ENCODE data around the gene UNC5C.

UNC5C gene

GRCh38 chr4:95546866-95547714 is 1.7 kb downstream of the UNC5C start:
- DNase-seq (ENCODE audit: low read depth), result no peak

GRCh38 chr4:95546221-95546620 is 2.6 kb downstream of the UNC5C start:
- DNase-seq (ENCODE audit: low read depth), result no peak

GRCh38 chr4:95545546-95545945 is 3.2 kb downstream of the UNC5C start:
- DNase-seq (ENCODE audit: low read depth), result no peak

- DNase-seq (ENCODE audit: low read depth), result no peak
Observed at GRCh38 chr4:95544113-95545103, 4.4 kb downstream of the UNC5C start.

GRCh38 chr4:95541889-95542607 is 6.7 kb downstream of the UNC5C start:
- DNase-seq (ENCODE audit: low read depth), result no peak

- no peak for DNase-seq (ENCODE audit: low read depth)
Observed at GRCh38 chr4:95541094-95541493, 7.7 kb downstream of the UNC5C start.

- DNase-seq (ENCODE audit: low read depth), result no peak
Observed at GRCh38 chr4:95540227-95540626, 8.5 kb downstream of the UNC5C start.

GRCh38 chr4:95539106-95539505 is 9.7 kb downstream of the UNC5C start:
- no peak for DNase-seq (ENCODE audit: low read depth)

GRCh38 chr4:95537863-95538488 is 10.8 kb downstream of the UNC5C start:
- DNase-seq (ENCODE audit: low read depth), result no peak

- no peak for DNase-seq (ENCODE audit: low read depth)
Observed at GRCh38 chr4:95537191-95537590, 11.6 kb downstream of the UNC5C start.

GRCh38 chr4:95536650-95537049 is 12.1 kb downstream of the UNC5C start:
- DNase-seq (ENCODE audit: low read depth), result no peak

- DNase-seq (ENCODE audit: low read depth), result no peak
Observed at GRCh38 chr4:95535180-95535579, 13.6 kb downstream of the UNC5C start.

- no peak for DNase-seq (ENCODE audit: low read depth)
Observed at GRCh38 chr4:95534032-95534431, 14.7 kb downstream of the UNC5C start.

- no peak for DNase-seq (ENCODE audit: low read depth)
Observed at GRCh38 chr4:95533254-95533653, 15.5 kb downstream of the UNC5C start.

- no peak for DNase-seq (ENCODE audit: low read depth)
Observed at GRCh38 chr4:95532305-95532704, 16.5 kb downstream of the UNC5C start.

GRCh38 chr4:95531141-95531540 is 17.6 kb downstream of the UNC5C start:
- DNase-seq (ENCODE audit: low read depth), result no peak

- DNase-seq (ENCODE audit: low read depth), result no peak
Observed at GRCh38 chr4:95529946-95530345, 18.8 kb downstream of the UNC5C start.

GRCh38 chr4:95528388-95528948 is 20.3 kb downstream of the UNC5C start:
- no peak for DNase-seq (ENCODE audit: low read depth)

- no peak for DNase-seq (ENCODE audit: low read depth)
Observed at GRCh38 chr4:95526075-95526474, 22.7 kb downstream of the UNC5C start.

- DNase-seq (ENCODE audit: low read depth), result no peak
Observed at GRCh38 chr4:95524729-95525128, 24.0 kb downstream of the UNC5C start.

- DNase-seq (ENCODE audit: low read depth), result no peak
Observed at GRCh38 chr4:95524184-95524583, 24.6 kb downstream of the UNC5C start.
